Thymus (tissue), 14 donors: ENCODE results near the gene OR2V2. TPM values are rescaled to one million over a fixed set of nuclear protein-coding genes. Genes with fewer than 3 reads are reported as not detected.
"Not testable (repeated sequence)": the region's sequence is repeated elsewhere in the genome, so short reads cannot be mapped to it uniquely, and the experiment has no call there.

Experiments used
- DNase-seq, 9 donors: peaks; one replicate each; pipeline ENCODE4 v3.0.0-alpha.2; 2013; ENCODE audit warnings: low spot score in 9 of 9, low read depth in 6 of 9, missing footprints in 1 of 9
- H3K27ac ChIP-seq, 2 donors: one replicate each; pipeline ENCODE4 v1.5.1; 2013; ENCODE audit warnings: control low read depth in 1 of 2, low read depth in 1 of 2, low read length in 1 of 2, mild to moderate bottlenecking in 1 of 2, moderate library complexity in 1 of 2
- H3K27me3 ChIP-seq, 2 donors: one replicate each; pipeline ENCODE4 v1.5.1; 2013; ENCODE audit warnings: low read length in 1 of 2; ENCODE audit not compliant: control insufficient read depth in 2 of 2, insufficient read depth in 1 of 2
- H3K36me3 ChIP-seq, 2 donors: one replicate each; pipeline ENCODE4 v1.5.1; 2013; ENCODE audit warnings: low read length in 1 of 2, mild to moderate bottlenecking in 1 of 2, moderate library complexity in 1 of 2; ENCODE audit not compliant: control insufficient read depth in 2 of 2, insufficient read depth in 2 of 2
- H3K4me1 ChIP-seq, 2 donors: one replicate each; pipeline ENCODE4 v1.5.1; 2013; ENCODE audit warnings: low read length in 2 of 2; ENCODE audit not compliant: control insufficient read depth in 2 of 2, insufficient read depth in 2 of 2
- H3K4me3 ChIP-seq, 2 donors: one replicate each; pipeline ENCODE4 v1.5.1; 2013; ENCODE audit warnings: low read length in 2 of 2, control low read depth in 1 of 2, mild to moderate bottlenecking in 1 of 2
- H3K9me3 ChIP-seq, 2 donors: one replicate each; pipeline ENCODE4 v1.5.1; 2013; ENCODE audit warnings: low read length in 1 of 2, mild to moderate bottlenecking in 1 of 2; ENCODE audit not compliant: control insufficient read depth in 2 of 2, insufficient read depth in 1 of 2
- WGBS: extraction: QIAGEN DNeasy Blood & Tissue Kit; methylation state at CpG from one replicate; pipeline ENCODE4 v1.1.7; 2013; 5-methylcytosine and 5-hydroxymethylcytosine counted together
- long read RNA-seq, 10 donors: transcript quantifications; one replicate each; lab custom pipeline, GENCODE V29; 2026
- polyA plus RNA-seq: library from polyadenylated mRNA; stranded (reverse); fragments of 200-250 nt; gene quantifications from one replicate; pipeline ENCODE4 v1.2.3, GENCODE V29; 2013
- total RNA-seq: library from RNA; stranded (reverse); fragments of 120-200 nt; gene quantifications from one replicate; pipeline ENCODE4 v1.2.4, GENCODE V29; 2013
- donor health status: healthy.

The OR2V2 gene
- 0.05 TPM for total RNA-seq
- under 0.01 TPM for polyA plus RNA-seq
- long read RNA-seq, donor 1, result 0 reads
- long read RNA-seq, donor 2, result 0 reads
- long read RNA-seq, donor 3, result 0 reads
- long read RNA-seq, donor 4, result 0 reads
- long read RNA-seq, donor 5, result 0 reads
- long read RNA-seq, donor 6, result 0 reads
- long read RNA-seq, donor 7, result 0 reads
- long read RNA-seq, donor 8, result 0 reads
- long read RNA-seq, donor 9, result 0 reads
- long read RNA-seq, donor 10, result 0 reads

- H3K9me3 ChIP-seq, DNase-seq, H3K27ac ChIP-seq, H3K27me3 ChIP-seq, H3K36me3 ChIP-seq, H3K4me3 ChIP-seq: not testable (repeated sequence)
- WGBS, result 63% methylated on average over 7 of the region's 7 CpGs
- peaks cover 0 to 12% of the 10 kb centered on the region in 2 donors for H3K4me1 ChIP-seq
Observed at GRCh38 chr5:181146927-181147636, at the start of gene OR2V2. Gene OR2V2 (plus strand): TSS chr5:181147586. CDS start chr5:181154943, 7,357 bp downstream.

- H3K27me3 ChIP-seq, result peaks cover 18 to 21% of the 10 kb centered on the region in 2 donors
- H3K27ac ChIP-seq, H3K4me3 ChIP-seq, H3K36me3 ChIP-seq, H3K9me3 ChIP-seq, DNase-seq, H3K4me1 ChIP-seq: not testable (repeated sequence)
- no CpG with 5 or more reads among the region's 56 CpGs for WGBS
Observed at GRCh38 chr5:181097759-181098491, 49.5 kb upstream of the OR2V2 start.

GRCh38 chr5:181098762-181099601, 48.4 kb upstream of the OR2V2 start:
- 25% methylated on average over 21 of the region's 22 CpGs for WGBS
- no peaks in the 10 kb centered on the region for H3K9me3 ChIP-seq
- DNase-seq, result no peak

GRCh38 chr5:181099602-181100086, 47.7 kb upstream of the OR2V2 start:
- no peak for DNase-seq
- 64% methylated on average over 11 of the region's 11 CpGs for WGBS
- Histone ChIP-seq H3K9me3 (no peaks in the 10 kb centered on the region), H3K27ac (no peak overlapping the region), H3K4me1 (no peaks in the 10 kb centered on the region), H3K4me3 (no peak overlapping the region), H3K36me3 (no peaks in the 10 kb centered on the region), H3K27me3 (peaks cover 18 to 30% of the 10 kb centered on the region in 2 donors)

More at GRCh38 chr5:181098762-181099601, 48.4 kb upstream of the OR2V2 start:
- Histone ChIP-seq H3K27me3 (peaks cover 18 to 23% of the 10 kb centered on the region in 2 donors), H3K27ac (no peak overlapping the region), H3K4me3 (no peak overlapping the region), H3K4me1 (no peaks in the 10 kb centered on the region), H3K36me3 (no peaks in the 10 kb centered on the region)

- Histone ChIP-seq H3K4me3 (no peak overlapping the region), H3K27me3 (peaks cover 18 to 35% of the 10 kb centered on the region in 2 donors), H3K9me3 (no peaks in the 10 kb centered on the region), H3K36me3 (no peaks in the 10 kb centered on the region), H3K4me1 (no peaks in the 10 kb centered on the region), H3K27ac (no peak overlapping the region)
- no peak for DNase-seq
- WGBS, result 8% methylated on average over 62 of the region's 62 CpGs
Observed at GRCh38 chr5:181100121-181100875, 47.1 kb upstream of the OR2V2 start.

- peaks cover 18 to 42% of the 10 kb centered on the region in 2 donors for H3K27me3 ChIP-seq
- not testable (repeated sequence) for DNase-seq, H3K4me1 ChIP-seq, H3K27ac ChIP-seq, H3K9me3 ChIP-seq, H3K4me3 ChIP-seq, H3K36me3 ChIP-seq
- WGBS, result 4% methylated on average over 14 of the region's 54 CpGs
Observed at GRCh38 chr5:181101030-181101641, 46.2 kb upstream of the OR2V2 start.

GRCh38 chr5:181101930-181102674, 45.3 kb upstream of the OR2V2 start:
- H3K4me3 ChIP-seq, H3K36me3 ChIP-seq, H3K9me3 ChIP-seq, DNase-seq, H3K27ac ChIP-seq, H3K4me1 ChIP-seq: not testable (repeated sequence)
- H3K27me3 ChIP-seq, result peaks cover 18 to 47% of the 10 kb centered on the region in 2 donors
- no CpG with 5 or more reads among the region's 30 CpGs for WGBS
